CD4-positive, alpha-beta T cell treated with Interferon alpha-2 for 1 hour (primary cell): ENCODE measurements around the gene KRT38.
"Not testable (repeated sequence)": the region's sequence is repeated elsewhere in the genome, so short reads cannot be mapped to it uniquely, and the experiment has no call there.

Experiments used
- DNase-seq, 2 donors: peaks; one replicate each; pipeline ENCODE4 v3.0.0-alpha.2; 2020 to 2022

Gene KRT38

DNA sequence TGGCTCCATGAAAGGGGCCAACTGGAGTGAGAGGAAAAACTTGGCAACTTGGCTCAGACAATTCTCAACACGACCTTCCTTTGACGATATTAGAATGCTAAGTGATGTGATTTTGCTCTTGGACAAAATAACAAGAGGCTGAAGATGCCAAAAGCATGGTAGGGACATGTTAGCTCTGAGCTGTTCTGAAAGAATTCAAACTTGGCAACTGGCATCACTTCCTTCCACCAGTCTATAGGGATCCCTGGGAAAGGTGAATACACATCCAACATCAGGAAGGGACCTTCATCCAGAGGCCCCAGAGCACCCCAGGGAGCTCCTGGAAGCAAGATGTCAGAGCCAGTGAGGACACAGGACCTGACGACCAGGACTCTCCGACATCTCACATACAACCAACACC is 20.6 kb downstream of the KRT38 start:
- no peak for DNase-seq

DNA sequence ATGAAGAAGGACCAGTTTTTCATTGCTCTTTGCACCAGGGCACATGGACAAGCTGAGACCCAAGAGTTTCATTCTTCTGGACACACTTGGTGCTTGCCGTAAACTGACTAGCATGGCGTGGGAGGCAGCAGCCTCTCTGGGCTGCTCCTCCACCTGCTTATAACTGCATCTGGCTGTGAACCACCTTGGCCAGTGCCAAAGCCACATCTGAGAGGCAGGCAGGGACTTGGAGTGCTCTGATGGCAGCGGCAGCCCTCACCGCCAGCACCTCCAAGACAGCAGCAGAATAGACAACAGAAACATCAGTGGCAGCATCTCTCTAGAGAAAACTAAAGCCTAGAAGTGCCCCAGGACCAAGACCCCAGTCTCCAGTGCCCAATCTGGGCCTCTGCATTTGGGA is 21.1 kb downstream of the KRT38 start:
- DNase-seq = no peak

DNA sequence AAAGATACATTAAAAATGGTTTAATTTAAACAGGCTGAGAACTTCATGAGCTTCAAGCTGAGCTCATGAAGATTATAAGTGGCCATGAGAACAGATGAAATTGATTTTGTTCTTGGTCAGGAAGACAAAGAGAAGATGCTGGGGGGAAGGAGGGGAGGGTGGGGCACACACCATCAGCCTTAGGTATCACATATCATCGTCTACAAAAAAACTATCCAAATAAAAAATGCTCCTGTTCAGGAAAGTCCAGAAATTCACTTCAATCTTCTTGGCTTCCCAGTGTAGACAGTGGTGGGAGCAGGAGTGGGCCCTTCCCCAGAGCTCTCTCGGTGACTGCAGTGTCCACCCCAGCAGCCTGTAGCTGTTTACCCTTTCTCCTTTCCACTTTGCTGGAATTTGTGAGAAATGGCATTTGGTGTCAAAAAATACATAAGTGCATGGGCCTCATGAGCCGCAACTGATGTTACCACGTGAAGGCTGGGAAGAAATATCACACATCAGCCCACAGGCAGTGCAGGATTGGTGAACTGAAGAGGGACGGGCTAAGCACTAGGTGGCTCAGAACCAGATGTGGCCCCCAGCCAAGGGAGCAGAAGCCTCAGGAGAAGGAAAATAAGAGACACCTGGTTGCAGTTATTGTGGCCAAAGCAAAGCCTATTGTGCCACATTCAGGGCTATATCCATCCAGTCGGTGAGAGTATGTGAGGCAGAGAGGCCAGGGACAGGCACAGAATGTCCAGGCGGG is 22.5 kb downstream of the KRT38 start:
- DNase-seq = no peak

DNA sequence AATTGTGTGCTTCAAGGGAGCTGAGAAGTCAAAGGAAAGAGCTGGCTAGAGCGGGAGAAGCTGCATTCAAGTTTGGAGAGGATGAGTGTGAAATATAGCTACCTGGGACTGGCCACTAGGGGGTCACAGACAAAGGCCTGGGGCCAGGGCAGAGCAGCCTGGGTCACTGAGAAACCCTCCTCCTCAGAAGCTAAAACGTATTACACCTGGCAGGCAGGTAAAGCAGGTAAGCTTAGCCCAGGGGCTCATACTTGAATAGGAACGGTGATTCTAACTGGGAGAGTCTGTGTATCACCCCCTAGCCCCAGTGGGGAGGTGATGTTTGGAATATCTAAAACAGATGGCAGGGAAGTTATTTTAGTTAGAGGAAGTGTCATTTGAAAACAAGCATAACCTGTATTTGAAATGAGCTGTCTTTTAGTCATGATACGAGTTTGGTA is 23.2 kb downstream of the KRT38 start:
- DNase-seq = no peak

DNA sequence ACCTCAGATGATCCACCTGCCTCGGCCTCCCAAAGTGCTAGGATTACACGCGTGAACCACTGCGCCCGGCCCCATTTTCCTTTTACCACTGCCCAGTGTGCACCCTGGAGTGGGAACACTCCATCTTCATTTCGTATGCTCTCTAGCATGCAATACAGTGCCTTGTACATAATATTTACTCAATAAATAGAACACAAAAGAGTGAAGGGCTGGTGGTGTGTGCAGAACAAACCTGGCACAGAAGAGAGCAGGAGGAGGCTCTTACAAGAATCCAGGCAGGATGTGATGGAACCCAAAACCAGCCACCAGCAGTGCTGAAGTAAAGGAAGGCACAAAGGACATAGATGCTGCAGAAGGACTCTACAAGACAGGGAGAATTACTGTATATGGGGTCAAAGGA is 23.7 kb downstream of the KRT38 start:
- DNase-seq = no peak

DNA sequence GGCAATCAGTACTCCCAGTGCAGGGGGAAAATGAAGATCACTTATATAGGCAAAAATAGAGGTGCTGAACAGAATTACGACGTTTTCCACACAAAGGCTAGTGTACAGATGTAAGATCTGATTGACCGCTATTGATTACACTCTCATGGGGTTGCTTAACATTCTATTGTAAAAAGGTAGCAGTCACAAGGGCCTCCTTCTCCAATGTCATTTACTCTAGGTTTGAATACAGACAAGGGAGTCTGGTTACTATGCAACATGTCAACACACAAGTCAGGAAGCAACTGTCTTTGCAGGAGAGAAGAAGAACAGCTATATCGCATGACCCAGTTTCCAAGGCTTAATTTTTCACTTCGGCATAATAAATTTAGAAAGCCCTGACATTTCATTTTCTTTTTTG is 24.3 kb downstream of the KRT38 start:
- no peak for DNase-seq

DNA sequence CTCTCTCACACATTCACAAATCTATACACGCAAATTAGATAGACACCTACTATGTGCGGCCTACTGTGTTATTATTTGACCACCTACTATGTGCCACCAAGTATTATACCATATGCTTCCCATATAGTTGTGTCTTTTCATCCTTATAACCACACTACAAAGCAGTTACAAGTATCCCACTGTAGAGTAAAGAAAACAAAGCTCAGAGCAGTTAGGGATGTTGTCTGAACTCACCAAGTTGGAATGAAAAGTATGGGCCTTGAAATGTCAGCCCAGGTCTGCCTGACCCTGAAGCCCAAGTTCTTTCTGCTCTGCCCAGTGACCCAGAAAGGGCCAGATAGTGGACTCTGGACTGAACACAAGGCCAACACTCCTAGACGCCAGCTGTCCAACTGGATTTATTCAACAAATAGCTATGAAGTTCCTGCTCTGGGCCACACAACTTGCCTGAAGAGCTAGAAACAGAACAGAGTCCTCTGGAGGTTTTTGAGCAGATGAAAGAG is 24.9 kb downstream of the KRT38 start:
- DNase-seq = no peak

DNA sequence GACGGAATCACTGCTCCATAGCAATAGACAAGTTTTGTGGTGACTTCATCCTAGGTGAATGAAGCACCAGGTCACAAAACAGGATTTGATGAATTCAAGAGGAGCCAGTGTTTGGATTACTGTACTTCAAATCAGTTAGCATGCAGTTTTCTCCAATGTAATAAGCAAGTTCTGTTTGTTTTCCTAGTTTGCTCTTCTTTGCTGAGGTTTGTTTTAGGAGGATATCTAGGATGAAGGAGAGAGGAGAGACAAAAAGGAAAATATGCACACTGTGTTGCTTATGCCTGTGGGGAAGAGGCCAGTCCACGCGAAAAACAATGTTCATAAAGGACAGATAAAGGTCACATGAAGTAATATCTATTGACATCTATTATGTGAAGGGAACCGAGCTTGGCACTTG is 25.4 kb downstream of the KRT38 start:
- no peak for DNase-seq

DNA sequence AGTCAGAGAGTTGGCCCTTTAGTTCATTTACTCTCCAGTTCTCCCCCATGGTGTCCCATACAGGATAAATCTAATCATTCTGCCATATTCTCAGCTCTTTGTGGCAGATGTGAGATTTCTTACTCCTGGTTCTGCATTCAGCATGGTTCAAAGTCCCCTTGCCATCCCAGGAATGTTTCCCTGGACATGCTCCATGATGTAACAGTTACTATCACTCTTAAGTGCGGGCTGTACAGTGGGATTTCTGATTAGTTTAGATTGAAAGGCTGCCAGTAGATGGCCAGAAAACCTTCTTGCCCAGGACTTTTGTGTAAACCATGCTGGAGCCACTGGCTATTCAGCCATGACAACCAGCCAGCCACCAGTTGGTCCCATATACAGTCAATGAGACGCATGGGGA is 26.8 kb downstream of the KRT38 start:
- DNase-seq = no peak

DNA sequence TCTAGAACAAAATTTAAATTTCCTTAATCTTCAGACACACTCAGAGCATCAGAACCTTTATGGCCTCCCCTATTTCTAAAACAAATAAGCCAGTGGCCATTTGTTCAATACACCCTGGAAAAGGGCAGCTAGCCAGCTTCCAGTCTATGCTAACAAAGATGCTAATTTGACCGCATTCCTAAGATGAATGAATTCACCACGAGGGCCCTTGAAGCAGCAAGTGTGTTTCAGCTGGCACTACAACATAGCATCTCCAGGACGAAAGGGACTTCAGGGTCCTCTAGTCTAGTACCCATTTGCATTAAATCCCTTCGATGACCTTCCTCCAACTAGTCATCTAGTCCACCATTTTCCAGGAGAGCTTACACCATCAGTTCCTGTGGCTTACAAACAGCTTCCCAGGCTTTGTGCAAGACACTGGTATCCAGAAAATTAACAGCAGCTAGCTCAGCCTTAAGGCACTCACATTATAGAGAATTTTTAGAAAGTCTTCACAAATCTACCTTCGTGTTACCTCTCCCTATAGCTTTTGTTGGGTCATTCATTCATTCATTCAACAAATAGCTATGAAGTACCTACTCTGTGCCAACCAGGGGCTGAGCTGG is 27.3 kb downstream of the KRT38 start:
- no peak for DNase-seq

DNA sequence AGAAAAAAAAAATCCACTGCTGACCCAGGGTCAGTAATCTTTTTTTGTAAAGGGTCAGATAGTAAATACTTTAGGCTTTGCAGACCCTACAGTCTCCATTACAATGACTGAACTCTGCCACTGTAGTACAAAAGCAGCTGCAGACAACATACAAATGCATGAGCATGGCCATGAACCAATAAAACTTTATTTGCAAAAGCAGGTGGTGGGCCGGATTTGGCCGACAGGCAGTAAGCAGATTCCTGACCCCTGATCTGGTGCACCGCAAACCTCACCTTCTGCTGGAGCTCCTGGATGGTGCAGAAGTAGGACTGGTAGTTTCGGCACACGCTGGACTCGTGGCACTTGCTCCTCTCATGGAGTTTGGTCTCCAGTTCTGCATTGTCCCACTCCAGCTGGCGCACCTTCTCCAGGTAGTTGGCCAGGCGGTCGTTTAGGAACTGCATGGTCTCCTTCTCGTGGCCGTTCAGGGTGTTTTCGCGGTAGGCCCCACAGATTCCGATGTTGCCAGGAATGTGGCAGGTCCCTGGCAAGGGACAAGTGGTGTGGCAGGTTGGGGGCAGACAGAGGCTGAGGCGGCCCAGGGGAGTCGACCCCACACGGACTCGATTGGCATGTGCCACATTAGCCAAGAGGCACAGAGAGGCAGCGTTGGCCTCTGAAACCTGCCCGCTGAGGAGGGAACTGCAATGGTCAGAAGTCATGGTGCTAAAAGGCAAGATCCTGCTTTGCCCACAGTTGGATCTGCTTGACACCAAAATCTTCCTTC is 29.5 kb downstream of the KRT38 start:
- no peak for DNase-seq

DNA sequence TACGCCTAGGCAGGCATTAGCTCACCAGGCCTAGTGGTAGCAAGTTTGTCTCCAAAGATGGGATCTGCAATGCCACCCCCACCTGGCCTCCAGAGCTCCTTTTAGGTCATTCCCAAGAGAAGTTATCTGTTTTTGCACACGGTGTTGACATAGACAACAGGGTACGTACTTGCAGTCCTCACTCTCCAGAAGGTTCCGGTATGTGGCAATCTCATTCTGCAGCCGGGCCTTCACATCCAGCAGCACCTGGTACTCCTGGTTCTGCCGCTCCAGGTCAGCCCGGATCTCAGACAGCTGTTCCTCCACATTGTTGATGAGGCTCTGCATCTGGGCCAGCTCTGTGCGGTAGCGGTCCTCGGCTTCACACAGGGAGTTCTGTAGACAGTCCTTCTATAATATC is 33.6 kb downstream of the KRT38 start:
- DNase-seq = no peak

DNA sequence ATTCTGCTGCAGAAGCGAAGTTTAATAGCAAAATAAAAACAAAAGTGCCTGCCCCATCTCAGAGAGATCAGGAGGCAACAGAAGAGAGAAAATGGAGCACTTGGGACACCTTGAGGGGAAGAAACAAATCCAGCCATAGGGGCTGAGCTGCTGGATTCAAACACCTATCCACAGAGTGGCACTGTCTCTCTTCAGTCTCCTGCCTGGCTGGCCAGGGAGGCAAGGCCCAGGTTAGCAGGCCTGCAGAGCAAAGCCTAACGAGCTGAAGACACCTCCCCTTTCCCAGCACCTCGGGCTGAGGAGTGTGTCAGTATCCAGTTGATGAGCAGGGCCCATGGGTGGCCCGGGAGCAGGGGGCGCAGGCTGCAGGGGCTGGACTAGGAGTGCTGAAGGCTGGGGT is 34.6 kb downstream of the KRT38 start:
- DNase-seq = no peak

DNA sequence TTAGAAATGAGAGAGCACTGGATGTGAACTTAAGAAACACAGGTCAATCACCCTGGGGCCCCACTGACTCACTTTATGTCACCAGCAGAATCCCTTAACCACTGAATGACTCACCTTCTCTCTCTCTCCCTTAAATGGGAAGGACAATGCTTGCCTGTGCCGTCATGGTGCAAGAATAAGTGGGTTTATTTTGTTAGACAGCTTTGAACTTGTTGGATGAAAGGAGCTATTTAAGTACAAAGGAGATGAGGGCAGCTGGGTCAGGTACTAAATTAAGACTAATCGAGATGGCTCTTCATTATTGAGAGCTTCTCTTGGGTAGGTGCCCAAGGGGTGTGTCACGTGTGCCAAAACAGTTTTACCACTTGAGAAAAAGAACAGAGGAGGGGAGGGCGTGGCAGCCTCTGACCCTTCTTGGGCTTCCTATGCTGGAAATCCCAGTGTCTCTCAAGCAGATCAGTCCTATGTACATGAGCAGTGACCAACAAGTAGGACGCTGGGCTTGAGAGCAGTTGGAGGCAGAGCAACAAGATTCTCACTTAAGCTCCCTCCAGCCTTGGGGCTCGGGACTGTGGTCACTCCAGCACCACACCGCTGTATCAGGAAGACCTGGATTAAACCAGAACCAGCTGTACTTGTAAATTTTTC is 36.6 kb downstream of the KRT38 start:
- no peak for DNase-seq

DNA sequence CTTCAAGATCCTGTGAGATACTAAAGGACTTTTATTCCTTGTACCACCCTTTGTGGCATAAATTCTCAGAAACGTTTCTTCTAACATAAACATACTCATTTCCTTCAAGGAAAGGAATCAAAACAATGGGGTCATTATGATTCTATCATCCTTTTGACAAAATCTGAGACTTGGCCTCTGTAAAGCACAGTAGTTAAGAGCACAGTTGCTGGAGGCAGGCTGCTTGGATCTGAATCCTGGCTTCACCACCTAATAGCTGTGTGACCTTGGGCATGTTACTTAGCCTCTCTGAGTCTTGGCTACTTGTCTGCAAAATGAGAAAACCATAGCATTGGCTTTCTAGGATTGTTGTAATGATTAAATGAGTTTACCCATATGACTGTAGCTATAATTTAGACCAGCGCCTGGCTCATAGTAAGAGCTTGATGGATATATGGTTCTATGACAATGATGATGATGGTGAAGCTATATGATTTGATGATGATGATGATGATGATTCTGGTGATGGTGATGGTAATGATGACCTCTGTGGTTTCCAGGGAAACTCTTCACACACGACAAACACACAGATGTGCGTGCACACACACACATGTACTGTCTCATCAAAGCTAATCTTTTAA is 37.3 kb downstream of the KRT38 start:
- peak in 1 of 2 donors; percentile 29 for DNase-seq

DNA sequence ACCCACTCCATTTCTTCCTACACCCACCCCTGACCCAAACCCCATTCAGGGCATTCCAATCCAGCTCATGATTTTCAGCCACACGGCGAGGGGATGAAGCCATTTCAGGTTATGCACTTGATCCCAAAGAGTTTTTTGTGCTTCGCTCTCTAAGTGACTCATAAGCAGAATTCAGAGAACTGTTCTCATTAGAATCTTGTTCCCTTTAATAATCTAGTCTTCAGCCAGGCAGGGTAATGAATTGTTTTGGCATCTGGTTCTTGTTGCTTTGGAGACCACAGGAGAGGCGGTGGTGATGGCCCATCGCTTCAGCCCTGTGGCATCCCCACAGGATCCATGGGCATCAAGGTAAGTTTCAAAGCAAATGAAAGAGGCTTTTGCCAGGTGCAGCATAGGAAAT is 38.6 kb downstream of the KRT38 start:
- no peak for DNase-seq

DNA sequence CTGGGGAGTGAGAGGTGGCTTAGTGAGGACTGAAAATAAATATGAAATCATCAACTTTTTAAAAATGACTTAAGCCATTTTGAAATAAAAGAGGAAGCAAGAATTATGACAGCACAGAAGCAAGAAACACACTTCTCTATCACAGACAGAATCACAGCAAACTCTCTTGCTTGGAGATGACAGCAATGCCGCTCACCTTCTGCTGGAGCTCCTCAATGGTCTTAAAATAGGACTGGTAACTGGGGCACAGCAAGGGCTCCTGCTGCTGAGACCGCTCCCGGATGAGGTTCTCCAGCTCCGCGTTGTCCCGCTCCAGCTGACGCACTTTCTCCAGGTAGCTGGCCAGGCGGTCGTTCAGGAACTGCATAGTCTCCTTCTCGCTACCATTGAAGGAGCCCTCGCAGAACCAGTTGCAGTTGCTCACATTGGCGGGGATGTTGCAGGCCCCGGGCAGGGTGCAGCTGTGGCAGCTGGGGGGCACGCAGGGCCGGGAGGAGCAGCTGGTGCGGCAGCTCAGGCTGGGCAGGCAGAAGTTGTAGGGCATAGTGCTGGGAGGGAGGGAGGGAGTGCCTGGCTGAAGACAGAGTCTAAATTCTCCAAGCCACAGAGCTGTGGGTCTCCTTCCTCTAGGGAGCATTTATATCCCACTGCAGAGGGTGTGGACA is 43.7 kb downstream of the KRT38 start, which contains the start of gene KRT31:
Gene KRT31 (minus strand): TSS at position 613 of the 665 bp plus-strand sequence. CDS start 69 bp downstream, at position 544.
- DNase-seq = no peak

DNA sequence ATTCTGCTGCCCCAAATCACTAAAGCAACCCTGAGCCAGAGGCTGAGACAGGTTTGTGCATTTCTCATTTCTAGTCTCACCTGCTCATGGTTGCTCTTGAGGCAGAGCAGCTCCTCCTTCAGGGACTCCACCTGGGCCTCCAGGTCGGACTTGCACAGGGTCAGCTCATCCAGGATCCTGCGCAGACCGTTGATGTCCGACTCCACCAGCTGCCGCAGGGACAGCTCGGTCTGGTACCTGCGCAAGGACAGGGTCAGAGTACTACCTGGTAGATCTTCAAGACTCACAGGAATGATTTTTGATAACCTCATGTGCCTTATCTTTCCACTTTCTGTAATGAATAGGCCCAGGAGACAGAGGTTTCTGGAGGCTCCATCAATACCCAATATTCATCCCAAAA is 44.4 kb downstream of the KRT38 start:
- DNase-seq = no peak

DNA sequence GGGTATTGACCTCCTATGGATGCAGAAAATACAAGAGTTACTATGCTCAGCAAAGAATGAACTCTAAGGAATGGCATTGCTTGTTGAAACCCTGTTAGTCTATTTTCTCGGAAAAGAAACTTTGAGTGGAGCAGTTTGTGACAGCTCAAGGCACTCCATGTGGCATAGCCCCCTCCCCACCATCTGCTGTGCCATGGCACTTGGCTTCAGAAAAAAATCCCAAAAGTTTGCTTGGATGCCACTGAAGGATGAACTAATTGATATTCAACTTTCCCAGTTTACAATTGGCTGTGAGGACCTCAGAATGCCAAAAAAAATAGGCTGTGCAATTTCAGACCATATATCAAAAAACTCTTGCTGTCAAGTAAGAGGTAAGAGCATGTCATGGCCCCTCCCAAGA is 45.2 kb downstream of the KRT38 start:
- DNase-seq = no peak

DNA sequence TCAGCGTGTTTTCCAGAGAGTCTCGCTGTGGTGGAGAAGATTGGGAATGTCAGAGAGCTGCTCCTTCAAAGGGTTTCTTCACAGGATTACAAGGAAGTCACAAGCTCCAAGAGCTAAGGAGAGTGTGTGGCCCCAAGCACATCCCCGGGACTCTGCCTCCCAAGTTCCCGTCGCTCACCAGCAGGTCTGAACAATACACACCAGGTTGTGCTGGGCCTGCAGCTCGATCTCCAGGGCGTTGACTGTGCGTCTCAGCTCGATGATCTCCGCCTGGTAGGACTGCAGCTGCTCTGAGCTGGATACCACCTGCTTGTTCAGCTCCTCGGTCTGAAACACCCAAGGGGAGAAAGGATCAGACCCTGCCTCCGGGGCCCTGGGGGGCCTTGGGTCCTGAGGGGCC is 45.7 kb downstream of the KRT38 start:
- DNase-seq = not testable (repeated sequence)

DNA sequence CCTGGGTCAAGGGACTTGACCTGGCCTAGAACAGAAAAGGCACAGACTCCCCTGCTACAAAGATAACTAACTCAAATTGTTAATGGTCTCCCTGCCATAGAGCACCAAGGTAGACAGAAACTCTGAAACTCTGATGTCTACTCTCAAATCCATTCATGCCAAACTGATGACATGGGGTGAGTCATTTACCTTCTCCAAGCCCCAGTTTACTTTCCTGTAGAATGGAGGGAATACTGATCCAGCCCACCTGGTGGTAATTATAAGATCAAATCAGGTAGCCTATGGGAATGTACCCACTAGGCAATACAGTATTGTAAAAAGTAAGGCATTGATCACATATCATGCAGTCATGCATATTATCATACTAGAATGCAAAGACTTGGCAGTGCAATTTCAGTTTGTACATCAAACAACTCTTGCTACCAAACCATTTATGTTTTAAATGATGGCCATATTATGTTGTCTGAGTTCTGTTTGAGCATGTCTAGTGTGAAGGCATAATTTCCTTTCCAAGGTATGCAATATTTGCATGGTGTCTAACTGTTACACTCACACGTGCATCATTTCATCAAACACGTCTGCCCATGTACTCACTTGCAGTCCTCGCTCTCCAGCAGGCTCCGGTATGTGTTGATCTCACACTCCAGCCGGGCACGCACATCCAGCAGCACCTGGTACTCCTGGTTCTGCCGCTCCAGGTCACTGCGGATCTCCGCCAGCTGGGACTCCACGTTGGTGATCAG is 46.4 kb downstream of the KRT38 start:
- DNase-seq = no peak
